ENCODE results near the gene SIRT2. TPM values are rescaled to one million over a fixed set of nuclear protein-coding genes. Genes with fewer than 3 reads are reported as not detected.

The SIRT2 gene
- total and polyA plus RNA-seq, 2 of the 13 experiments (the other 11 are each of a cell fraction or from before 2014, with no cell fraction given), result 22.3 to 26.1 TPM

- TF ChIP-seq KLF12 (CRISPR knock-in tag; IDR thresholded peaks at IDR 0.05; ENCODE audit: borderline replicate concordance) (no peak; the same call in 1 of the 2 replicates), FOSL2 (CRISPR knock-in tag; IDR thresholded peaks at IDR 0.05) (no peak), HINFP (CRISPR knock-in tag; IDR thresholded peaks at IDR 0.05; ENCODE audit: low read depth) (0 out of 2 replicates have a peak, but pooled peaks have one; percentile 45), STAT5B (CRISPR knock-in tag; IDR thresholded peaks at IDR 0.05) (no peak), TGIF2 (CRISPR knock-in tag; IDR thresholded peaks at IDR 0.05) (no peak), ZNF782 (CRISPR knock-in tag; IDR thresholded peaks at IDR 0.05; ENCODE audit: borderline replicate concordance) (no peak), ZNF569 (CRISPR knock-in tag; IDR thresholded peaks at IDR 0.05; ENCODE audit: borderline replicate concordance) (no peak), RBFOX2 (IDR thresholded peaks at IDR 0.05; ENCODE audit: low read depth, low read length) (peak; percentile 97), NFYB (CRISPR knock-in tag; IDR thresholded peaks at IDR 0.05) (no peak), CC2D1A (CRISPR knock-in tag; IDR thresholded peaks at IDR 0.05) (no peak), ZFY (CRISPR knock-in tag; IDR thresholded peaks at IDR 0.05) (peak; percentile 89), HOXA9 (CRISPR knock-in tag; IDR thresholded peaks at IDR 0.05; ENCODE audit: borderline replicate concordance) (no peak), MBNL3 (CRISPR knock-in tag; conservative IDR thresholded peaks at IDR 0.05) (no peak), HOXD1 (CRISPR knock-in tag; IDR thresholded peaks at IDR 0.05) (no peak; the same call in 1 of the 2 replicates), SNAPC4 (CRISPR knock-in tag; IDR thresholded peaks at IDR 0.05) (no peak), BCL6 (CRISPR knock-in tag; IDR thresholded peaks at IDR 0.05) (peak; percentile 17; the same call in 1 of the 2 replicates), ZNF264 (CRISPR knock-in tag; IDR thresholded peaks at IDR 0.05) (no peak), ZNF883 (CRISPR knock-in tag; IDR thresholded peaks at IDR 0.05; ENCODE audit: not compliant biosample characterization) (no peak), ZNF709 (CRISPR knock-in tag; IDR thresholded peaks at IDR 0.05) (no peak), JUN (CRISPR knock-in tag; IDR thresholded peaks at IDR 0.05) (no peak; the same call in 1 of the 2 replicates), ZBTB21 (CRISPR knock-in tag; IDR thresholded peaks at IDR 0.05) (no peak), MEF2D (CRISPR knock-in tag; IDR thresholded peaks at IDR 0.05) (peak; percentile 70; the same call in 1 of the 2 replicates), ZNF557 (CRISPR knock-in tag; IDR thresholded peaks at IDR 0.05) (no peak)
Measured at GRCh38 chr19:38929929-38930775, 30.7 kb upstream of the SIRT2 start, which contains the start of gene SARS2 (continued).

Data from HepG2 (cell line).